OCI-LY3 (cell line): Measurements from ENCODE around the gene RALY.

Experiments
- H2AFZ ChIP-seq: fragments of 200-600, 300-600 bp; shearing (Covaris generic); 2 replicates; pipeline ENCODE4 v1.6.0; 2014; ENCODE audit warnings: antibody characterized with exemption, low read depth, low read length
- H3K27ac ChIP-seq: fragments of 200-600, 300-600 bp; sonication (generic); 2 replicates; pipeline ENCODE4 v1.5.1; 2014; ENCODE audit warnings: mild to moderate bottlenecking, low read length, moderate library complexity, mixed read lengths
- H3K27me3 ChIP-seq: fragments of 200-600, 300-600 bp; sonication (generic); 2 replicates; pipeline ENCODE4 v1.6.1; 2014; ENCODE audit warnings: low read depth, low read length, mixed read lengths
- H3K36me3 ChIP-seq: fragments of 200-600, 300-600 bp; sonication (generic); replicated peaks from 2 replicates; pipeline ENCODE3; 2014; ENCODE audit warnings: low read depth, low read length, mixed read lengths
- H3K4me1 ChIP-seq: fragments of 300-600, 200-600 bp; sonication (generic); 2 replicates; pipeline ENCODE4 v1.6.1; 2014; ENCODE audit warnings: low read length, mixed read lengths
- H3K4me2 ChIP-seq: fragments of 200-600, 300-600 bp; sonication (generic); 2 replicates; pipeline ENCODE4 v1.6.1; 2014; ENCODE audit warnings: low read length, mixed read lengths
- H3K4me3 ChIP-seq: fragments of 300-600, 200-600 bp; sonication (generic); 2 replicates; pipeline ENCODE4 v1.5.1; 2014; ENCODE audit warnings: antibody characterized with exemption, mild to moderate bottlenecking, low read length, moderate library complexity
- H3K79me2 ChIP-seq: fragments of 300-600, 200-600 bp; shearing (Covaris generic); 2 replicates; pipeline ENCODE4 v1.6.1; 2014; ENCODE audit warnings: mild to moderate bottlenecking, low read length, mixed read lengths
- H3K9ac ChIP-seq: fragments of 300-600, 200-600 bp; shearing (Covaris generic); 2 replicates; pipeline ENCODE4 v1.6.0; 2014; ENCODE audit warnings: mild to moderate bottlenecking, low read length, moderate library complexity
- H3K9me3 ChIP-seq: fragments of 200-600, 300-600 bp; shearing (Covaris generic); 2 replicates; pipeline ENCODE4 v1.6.1; 2014; ENCODE audit warnings: low read length, mixed read lengths; ENCODE audit not compliant: insufficient read depth
- H4K20me1 ChIP-seq: fragments of 200-600, 300-600 bp; sonication (generic); 2 replicates; pipeline ENCODE4 v1.6.1; 2016; ENCODE audit warnings: low read length, mixed read lengths; ENCODE audit not compliant: insufficient read depth
- EZH2phosphoT487 ChIP-seq: fragments of 200-600 bp; shearing (Covaris generic); IDR thresholded peaks from 2 replicates; pipeline ENCODE4 v1.6.1; 2018; ENCODE audit warnings: antibody characterized with exemption, mixed run types, low read depth
- TF ChIP-seq, protein P1 (sequence below): fragments of 200-600, 300-600 bp; sonication (generic); IDR thresholded peaks from 2 replicates; pipeline ENCODE4 v1.5.1; 2014; ENCODE audit warnings: antibody characterized with exemption, low read length, low read depth

Gene RALY

GRCh38 chr20:34013554-34013953 is 19.8 kb downstream of the RALY start:
- no peak overlapping the region for H3K4me3 ChIP-seq
- H3K4me1 ChIP-seq = no peaks in the 10 kb centered on the region
- no peak overlapping the region for H3K4me2 ChIP-seq
- H3K36me3 ChIP-seq = no peaks in the 10 kb centered on the region
- H3K27ac ChIP-seq = no peak overlapping the region
- no peaks in the 10 kb centered on the region for H3K27me3 ChIP-seq
- no peak for TF ChIP-seq EZH2phosphoT487
- TF ChIP-seq, protein P1, sequence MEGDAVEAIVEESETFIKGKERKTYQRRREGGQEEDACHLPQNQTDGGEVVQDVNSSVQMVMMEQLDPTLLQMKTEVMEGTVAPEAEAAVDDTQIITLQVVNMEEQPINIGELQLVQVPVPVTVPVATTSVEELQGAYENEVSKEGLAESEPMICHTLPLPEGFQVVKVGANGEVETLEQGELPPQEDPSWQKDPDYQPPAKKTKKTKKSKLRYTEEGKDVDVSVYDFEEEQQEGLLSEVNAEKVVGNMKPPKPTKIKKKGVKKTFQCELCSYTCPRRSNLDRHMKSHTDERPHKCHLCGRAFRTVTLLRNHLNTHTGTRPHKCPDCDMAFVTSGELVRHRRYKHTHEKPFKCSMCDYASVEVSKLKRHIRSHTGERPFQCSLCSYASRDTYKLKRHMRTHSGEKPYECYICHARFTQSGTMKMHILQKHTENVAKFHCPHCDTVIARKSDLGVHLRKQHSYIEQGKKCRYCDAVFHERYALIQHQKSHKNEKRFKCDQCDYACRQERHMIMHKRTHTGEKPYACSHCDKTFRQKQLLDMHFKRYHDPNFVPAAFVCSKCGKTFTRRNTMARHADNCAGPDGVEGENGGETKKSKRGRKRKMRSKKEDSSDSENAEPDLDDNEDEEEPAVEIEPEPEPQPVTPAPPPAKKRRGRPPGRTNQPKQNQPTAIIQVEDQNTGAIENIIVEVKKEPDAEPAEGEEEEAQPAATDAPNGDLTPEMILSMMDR = no peak
- H3K9ac ChIP-seq = no peak overlapping the region
- H3K9me3 ChIP-seq = no peaks in the 10 kb centered on the region
- peaks cover 96% of the 10 kb centered on the region for H4K20me1 ChIP-seq
- peaks cover 98% of the 10 kb centered on the region for H3K79me2 ChIP-seq
- no peak overlapping the region for H2AFZ ChIP-seq

DNA sequence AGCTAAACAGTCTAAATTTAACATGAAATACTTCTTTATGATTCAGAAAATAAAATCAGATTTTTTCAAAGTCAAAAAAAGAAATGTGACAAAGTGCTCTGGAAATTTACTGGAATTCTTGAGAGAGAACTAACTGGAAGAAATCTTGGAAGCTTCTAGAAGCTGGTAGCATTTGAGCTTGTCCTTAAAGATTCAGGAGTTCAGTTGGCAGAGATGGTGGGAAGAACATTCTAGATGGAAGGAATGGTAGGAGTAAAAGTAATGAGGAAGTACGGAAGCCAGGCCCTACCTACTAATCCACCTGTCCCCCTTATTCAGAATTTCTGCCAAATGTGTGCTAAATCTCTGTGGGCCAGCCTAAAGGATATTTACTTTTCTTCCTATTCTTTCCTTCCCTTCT is 21.2 kb downstream of the RALY start:
- Histone ChIP-seq H3K4me1 (peaks cover under 1% of the 10 kb centered on the region; the same call in 1 of the 2 replicates), H3K27ac (no peak overlapping the region), H3K4me2 (no peak overlapping the region), H3K9ac (no peak overlapping the region), H2AFZ (no peak overlapping the region), H3K4me3 (no peak overlapping the region), H4K20me1 (peaks cover 92% of the 10 kb centered on the region), H3K9me3 (no peaks in the 10 kb centered on the region), H3K79me2 (peaks cover 95% of the 10 kb centered on the region), H3K27me3 (no peaks in the 10 kb centered on the region), H3K36me3 (no peaks in the 10 kb centered on the region)
- no peak for TF ChIP-seq EZH2phosphoT487
- TF ChIP-seq, protein P1 = no peak

- H3K79me2 ChIP-seq = peaks cover 95% of the 10 kb centered on the region
- no peak overlapping the region for H3K4me2 ChIP-seq
- H3K4me3 ChIP-seq = no peak overlapping the region
- TF ChIP-seq, protein P1 = no peak
- no peak for TF ChIP-seq EZH2phosphoT487
- no peaks in the 10 kb centered on the region for H3K27me3 ChIP-seq
- no peaks in the 10 kb centered on the region for H3K36me3 ChIP-seq
- H3K9ac ChIP-seq = no peak overlapping the region
- H3K4me1 ChIP-seq = peaks cover 5% of the 10 kb centered on the region; the same call in 1 of the 2 replicates
- H2AFZ ChIP-seq = no peak overlapping the region
- H4K20me1 ChIP-seq = peaks cover 92% of the 10 kb centered on the region
- H3K9me3 ChIP-seq = no peaks in the 10 kb centered on the region
- no peak overlapping the region for H3K27ac ChIP-seq
These were observed 22.0 kb downstream of the RALY start for GRCh38 chr20:34015401-34016335.

GRCh38 chr20:34016736-34017135 is 23.0 kb downstream of the RALY start:
- Histone ChIP-seq H3K79me2 (peaks cover 92% of the 10 kb centered on the region), H3K4me2 (no peak overlapping the region), H3K27ac (no peak overlapping the region), H3K9me3 (no peaks in the 10 kb centered on the region), H2AFZ (no peak overlapping the region), H3K27me3 (no peaks in the 10 kb centered on the region), H3K4me3 (no peak overlapping the region), H4K20me1 (peaks cover 88% of the 10 kb centered on the region), H3K4me1 (peaks cover 11% of the 10 kb centered on the region), H3K36me3 (no peaks in the 10 kb centered on the region), H3K9ac (no peak overlapping the region)
- no peak for TF ChIP-seq EZH2phosphoT487
- TF ChIP-seq, protein P1 = no peak
